NT2/D1 (cell line): ENCODE data around the gene C2orf78.

Experiments
- SUZ12 ChIP-seq: IDR thresholded peaks from 2 replicates; pipeline ENCODE4 v1.6.1; 2011; ENCODE audit not compliant: insufficient read length, insufficient read depth; ENCODE audit errors: extremely low read depth
- YY1 ChIP-seq: IDR thresholded peaks from 2 replicates; pipeline ENCODE4 v1.6.1; 2011; ENCODE audit not compliant: insufficient read length, insufficient read depth
- ZNF274 ChIP-seq: IDR thresholded peaks from 2 replicates; pipeline ENCODE4 v1.6.1; 2011; ENCODE audit warnings: mild to moderate bottlenecking, low read depth, low read length

DNA sequence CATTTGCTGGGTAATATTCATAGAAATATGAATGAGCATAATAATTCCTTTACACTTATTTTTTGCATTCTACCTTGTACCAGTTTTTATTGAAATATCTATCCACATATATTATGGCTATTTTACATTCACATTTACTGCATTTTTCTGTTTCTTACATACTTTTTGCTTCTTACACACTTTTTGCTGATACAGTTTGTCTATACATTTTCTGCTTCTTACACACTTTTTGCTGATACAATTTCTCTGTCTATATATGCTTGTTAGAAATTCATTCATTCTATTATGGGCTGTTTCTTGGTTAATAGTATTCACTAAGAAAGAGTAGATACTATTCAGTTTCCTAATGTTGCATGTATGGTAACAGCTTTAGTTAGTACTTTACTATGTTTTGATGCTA lies 27.9 kb downstream of the C2orf78 start:
- no peak for TF ChIP-seq YY1
- no peak for TF ChIP-seq SUZ12
- TF ChIP-seq ZNF274 = no peak
